GM19463 (cell line): ENCODE measurements around the gene AKAP3.

Source experiments
- ATAC-seq: cut with Tn5 transposase; IDR thresholded peaks from one replicate; pipeline ENCODE4 v1.9.1; 2021; ENCODE audit warnings: mild to moderate bottlenecking, moderate library complexity; ENCODE audit not compliant: unreplicated experiment

Gene AKAP3

DNA sequence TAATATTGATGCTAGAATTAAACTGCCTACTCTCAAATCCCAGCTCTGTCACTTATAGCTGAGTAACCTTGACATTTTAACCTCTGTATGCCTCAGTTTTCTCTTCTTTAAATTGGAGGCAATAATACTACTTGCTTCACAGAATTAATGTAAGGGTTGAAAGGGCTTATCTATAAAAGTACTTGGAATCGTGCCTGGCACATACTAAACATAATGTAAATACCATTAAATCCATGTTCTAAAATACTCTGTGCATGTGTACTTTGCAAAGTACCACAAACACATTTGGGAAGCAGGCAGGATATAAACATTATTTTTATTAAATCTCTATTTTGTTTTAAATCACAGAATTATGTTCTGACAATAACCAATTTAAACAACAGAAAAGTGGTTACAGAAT lies 44.9 kb downstream of the AKAP3 start:
- no peak for ATAC-seq

DNA sequence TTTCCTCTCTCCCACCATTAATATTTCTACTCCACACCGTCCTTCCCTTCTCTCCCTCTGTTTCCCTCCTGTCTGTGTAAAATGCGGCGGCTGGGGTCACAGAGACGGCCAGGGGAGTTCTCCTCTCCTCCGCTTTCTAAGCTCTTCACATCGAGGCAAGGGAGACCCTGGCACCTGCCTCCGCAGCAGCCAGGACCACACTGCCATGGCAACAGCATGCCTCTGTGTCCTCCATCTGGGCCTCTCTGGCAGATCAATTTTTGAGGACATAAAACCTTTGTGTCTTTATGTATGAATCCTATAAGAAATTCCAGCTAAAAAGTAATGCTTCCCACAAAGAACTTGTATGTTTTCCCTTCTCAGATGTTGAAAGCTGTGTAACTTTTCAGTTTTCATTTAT lies 45.4 kb downstream of the AKAP3 start:
- ATAC-seq, result no peak

DNA sequence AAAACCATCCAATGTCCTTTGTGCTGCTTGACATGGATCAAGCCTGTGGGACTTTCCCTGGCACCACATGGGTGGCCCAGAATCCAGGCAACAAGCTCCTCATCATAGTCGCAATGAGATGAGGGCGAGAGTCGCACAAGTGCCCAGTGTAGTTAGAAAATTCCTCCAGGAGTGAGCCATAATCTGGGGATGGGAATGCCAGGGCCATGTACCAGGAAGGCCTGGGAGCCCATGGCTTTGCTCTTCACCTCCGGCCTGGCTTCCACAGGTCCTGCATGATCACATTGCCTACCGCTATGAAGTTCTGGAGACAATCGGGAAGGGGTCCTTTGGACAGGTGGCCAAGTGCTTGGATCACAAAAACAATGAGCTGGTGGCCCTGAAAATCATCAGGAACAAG lies 53.0 kb downstream of the AKAP3 start:
- no peak for ATAC-seq

DNA sequence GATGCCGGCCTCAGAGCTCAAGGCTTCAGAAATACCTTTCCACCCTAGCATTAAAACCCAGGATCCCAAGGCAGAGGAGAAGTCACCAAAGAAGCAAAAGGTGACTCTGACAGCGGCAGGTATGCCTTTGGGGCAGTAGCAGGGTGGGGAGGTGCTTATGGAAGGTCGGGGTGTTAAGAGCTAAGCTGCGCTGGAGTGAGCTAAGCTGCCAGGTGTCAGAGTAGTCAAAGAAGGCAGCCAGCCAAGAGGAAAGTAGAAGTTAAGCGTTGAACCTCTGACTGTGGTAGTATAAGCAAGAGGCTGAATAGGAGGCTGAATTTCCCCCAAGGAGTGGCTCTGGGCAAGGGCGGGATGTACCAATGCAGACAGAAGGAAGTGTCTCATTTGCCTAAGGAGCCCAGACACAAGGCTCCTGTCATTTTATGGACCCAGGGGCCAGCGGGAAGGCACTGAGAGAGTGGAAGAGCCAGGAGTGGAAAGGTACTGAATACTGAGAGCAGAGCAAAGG lies 57.6 kb downstream of the AKAP3 start:
- ATAC-seq, result no peak

DNA sequence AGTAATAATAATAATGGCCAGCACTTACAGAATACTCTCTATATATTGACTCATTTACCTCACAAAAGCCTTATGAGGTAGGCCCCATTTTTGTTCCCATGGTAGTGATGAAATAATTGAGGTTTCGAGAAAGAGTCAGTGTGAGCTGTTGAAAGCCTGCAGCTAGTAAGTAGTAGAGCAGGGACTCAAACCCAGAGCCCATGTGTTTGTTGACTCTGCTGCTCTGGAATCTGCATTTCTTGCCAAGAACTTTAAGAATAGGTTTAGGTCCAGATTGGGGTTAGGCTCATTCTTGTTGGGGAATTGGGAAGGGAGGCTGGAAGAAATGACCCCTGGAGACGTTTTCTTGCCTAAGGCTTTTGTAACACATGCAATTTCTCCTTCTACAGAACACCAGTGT lies 58.9 kb downstream of the AKAP3 start:
- ATAC-seq, result no peak

DNA sequence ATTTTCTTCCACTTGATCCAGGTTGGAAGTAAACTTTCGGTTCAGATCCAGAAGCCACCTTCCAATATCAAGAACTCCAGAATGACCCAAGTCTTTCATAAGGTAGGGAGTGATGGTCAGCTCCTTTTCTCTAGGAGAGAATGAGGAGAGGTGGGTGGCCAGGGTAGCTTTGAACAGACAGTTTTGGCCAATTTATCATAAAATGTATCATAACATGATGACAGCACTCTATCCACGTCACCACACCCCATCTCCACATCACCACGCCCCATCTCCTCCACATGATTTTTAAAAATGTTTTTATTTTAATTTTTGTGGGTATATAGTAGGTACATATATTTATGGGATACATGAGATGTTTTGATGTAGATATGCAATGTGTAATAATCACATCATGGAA lies 59.9 kb downstream of the AKAP3 start:
- ATAC-seq, result no peak

DNA sequence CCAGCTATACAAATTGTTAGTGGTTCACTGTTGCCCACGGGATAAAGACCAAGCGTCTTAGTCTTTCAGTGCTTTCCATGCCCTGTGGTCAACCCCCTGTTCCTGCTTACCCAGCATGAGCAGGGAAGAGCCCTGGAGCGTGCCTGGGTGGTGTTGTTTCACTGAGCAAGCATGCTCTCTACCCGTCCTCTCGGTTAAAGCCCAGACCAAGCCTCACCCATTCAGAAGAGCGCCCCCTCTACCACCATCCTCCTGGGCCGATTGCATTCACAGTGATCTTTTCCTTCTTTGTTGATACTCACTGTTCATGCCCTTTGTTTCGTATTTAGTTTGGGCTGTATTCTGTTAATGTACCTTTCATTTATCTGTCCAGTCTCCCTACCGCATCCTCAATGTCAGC lies 61.7 kb downstream of the AKAP3 start:
- no peak for ATAC-seq

DNA sequence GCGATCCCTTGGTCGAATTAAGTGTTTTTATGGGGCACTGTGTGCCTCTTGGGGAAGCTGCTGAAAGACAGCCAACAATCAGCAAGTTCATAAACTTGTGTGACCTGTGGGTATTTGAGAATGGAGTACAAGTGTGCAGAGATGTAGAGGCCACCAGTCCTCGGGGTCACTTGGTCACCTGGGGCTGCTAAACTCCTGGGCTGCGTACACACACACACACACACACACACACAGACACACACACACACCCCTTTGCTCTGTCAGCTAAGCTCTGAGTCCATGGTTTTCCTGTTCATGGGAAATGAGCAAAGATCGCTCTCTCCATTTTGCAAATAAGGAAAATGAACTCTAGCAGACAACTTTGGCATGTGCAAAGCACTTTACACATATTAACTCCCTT lies 62.4 kb downstream of the AKAP3 start:
- no peak for ATAC-seq

DNA sequence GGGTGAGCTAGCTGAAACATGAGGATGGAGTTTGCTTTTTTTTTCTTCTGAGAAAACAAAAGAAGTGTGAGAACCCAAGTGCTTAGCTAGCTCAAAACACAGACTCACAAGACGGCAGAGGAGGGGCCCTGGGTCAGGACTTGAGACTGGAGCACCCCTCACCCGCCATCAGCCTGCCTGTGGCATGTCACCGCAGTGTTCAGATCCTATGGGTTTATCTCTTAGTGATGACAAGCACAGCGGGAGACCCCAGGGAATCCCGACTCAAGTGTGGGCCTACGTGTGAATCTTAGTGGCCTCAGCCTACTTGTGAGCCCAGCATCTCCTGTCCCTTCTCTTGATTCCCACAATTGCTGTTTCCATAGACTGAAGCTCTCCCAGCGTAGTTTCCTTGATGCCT lies 64.0 kb downstream of the AKAP3 start:
- no peak for ATAC-seq

DNA sequence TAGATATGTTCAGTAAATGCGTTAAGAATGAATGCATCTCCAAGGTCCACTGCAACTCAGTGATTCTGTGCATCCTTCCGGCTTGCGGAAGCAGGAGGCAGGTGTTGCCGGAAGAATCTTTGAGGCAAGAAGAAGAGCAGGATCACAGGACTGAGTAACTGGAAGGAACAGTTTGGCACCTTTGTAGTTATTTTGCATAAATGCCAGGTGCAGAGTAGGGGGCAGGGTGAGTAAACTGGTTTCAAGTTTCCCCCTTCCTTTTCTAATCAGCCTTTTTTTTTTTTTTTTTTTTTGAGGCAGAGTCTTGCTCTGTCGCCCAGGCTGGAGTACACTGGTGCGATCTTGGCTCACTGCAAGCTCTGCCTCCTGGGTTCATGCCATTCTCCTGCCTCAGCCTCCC lies 64.6 kb downstream of the AKAP3 start:
- ATAC-seq, result no peak

DNA sequence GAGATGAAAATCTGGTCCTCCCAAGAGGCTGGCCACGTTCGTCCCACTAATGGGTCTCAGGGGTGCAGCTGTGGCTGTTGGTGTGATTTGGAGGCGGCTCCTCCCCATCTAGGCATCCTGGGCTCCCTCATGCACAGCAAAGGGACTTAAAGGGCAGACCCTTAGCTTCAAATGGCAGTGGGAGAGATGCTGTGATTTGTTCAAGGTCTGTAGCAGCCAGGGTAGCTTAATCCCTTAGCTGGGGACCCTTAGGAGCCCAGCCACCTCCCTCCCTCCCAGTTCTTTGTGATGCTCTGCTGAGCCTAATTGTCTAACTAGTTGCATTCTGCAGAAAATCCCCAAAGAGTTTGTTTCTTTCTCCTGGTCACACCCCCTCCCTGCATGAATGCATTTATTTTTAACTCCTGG lies 68.6 kb downstream of the AKAP3 start:
- no peak for ATAC-seq

DNA sequence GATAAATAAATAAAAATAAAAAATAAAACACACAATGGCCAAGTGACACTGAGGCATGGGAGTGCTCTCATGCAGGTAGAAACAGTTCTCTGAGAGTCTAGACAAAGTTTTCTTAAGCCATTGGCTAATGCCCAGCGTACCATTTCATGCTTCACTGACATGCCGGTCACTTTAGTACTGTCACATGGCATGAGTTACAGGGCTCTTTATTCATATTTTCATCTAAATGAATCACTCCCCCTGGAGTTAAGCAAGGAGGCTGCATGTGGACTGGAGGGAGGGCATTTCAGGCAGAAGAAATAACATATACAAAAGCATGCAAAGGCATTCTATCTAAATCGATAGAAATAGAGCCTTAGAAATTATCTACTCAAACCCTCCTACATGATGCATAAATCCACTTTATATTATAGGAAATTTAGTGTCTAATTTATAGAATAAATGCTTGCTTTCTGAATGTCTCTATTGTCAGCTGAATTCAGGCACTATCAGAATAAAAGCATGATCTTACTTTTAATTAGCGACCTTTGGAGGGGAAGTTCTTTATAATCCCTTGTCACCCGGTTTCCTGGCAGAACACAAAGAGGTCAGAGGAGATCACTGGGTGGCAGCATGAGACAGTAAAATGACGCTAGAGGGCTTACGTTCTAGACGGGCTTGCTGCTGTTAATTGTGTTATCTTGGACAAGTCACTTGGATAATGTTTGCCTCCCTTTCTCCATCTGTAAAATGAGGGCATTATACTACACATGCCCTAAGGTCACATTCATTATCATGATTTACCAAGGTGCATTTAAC lies 69.3 kb downstream of the AKAP3 start:
- no peak for ATAC-seq

DNA sequence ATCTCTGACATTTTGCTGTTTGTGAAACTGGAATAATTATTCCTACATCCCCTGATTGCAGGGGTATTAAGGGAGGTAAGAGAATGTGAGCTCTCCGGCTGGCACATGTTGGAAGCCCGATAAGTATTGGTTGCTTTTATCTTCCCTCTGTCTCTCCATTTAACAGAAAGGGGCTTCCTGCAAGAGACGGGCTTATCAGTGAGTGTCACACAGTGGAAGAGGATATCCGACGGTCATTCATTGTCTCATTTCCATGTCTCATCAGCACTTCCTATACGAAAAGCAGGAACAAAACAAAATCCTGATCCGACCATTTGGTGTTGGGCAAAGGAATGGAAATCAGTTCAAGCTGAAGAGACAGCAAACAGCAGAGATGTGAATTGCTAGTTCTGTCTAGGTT lies 76.2 kb downstream of the AKAP3 start:
- ATAC-seq, result no peak

DNA sequence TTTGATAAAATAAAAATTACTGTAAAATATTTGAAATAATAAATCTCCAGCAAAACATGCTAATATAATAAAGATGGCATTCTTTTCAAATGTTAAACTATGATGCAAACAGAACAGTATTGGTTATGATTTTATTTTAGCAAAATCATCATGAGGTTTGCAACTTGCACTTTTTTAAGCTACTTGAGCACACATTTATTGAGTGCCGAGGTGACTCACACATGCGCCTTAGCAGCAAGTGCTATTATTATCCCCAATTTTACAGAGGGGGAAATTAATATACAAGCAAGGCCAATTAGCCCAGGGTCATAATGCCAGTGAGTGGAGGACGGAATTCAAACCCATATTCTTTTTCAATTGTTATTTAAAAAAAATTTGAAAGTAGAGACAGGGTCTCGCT lies 79.6 kb downstream of the AKAP3 start:
- no peak for ATAC-seq

DNA sequence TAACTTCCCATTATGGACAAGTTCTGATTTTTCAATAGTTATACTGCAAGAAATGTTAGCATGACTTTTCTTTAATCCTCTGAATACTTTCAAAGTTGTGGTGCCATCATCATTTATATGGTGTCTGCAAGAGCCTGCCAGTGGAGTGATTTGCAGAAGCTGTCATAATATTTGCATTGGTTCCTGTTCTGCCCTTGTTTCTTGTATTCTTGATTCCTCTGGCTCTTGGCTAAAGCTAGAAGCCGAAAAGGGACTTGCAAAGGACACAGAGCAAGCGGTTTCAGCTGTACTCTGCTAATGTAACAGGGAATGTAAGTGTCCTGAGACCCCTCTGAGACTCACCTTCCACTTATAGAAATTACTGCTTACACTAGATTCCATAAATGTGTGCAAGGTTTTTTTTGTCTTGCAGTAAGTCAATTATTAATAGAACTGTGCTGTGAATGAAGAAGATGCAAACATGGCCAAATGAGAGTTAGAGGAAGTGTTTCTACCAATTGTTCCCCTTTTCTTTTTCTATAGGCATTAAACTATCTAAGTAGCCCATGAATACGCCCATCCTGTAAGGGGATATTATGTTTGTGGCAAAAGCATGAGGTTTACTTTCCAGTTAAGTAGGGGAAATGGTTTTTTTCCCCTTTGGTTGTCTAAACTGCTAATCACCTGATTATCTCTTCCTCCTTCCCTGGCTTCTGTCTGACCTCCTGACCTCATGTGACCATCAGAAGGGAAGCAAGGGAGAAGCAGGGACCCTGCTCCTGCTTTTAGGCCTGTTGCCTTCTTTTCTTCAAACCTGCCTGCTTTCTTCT lies 81.6 kb downstream of the AKAP3 start:
- ATAC-seq, result peak; percentile 62

DNA sequence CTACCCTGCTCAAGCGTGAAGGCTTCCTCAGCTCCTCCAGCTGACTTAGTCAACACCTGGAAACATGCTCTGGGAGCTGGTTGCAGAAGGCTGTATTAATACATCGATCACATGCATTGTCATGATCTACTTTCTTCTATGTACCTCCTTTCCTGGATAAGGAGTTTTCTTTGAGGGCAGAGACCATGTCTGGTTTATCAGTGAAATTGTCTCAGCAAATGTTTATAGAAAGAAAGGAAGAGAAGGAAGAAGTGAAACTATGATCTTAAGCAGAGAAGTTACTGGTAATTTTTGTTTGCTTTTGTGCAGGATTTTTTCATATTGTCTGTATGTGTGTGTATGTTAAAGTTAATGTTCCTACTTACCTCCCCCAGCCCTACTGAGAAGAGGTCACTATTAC lies 82.4 kb downstream of the AKAP3 start:
- ATAC-seq, result no peak
